ENCODE measurements around the gene TESPA1.

DNA sequence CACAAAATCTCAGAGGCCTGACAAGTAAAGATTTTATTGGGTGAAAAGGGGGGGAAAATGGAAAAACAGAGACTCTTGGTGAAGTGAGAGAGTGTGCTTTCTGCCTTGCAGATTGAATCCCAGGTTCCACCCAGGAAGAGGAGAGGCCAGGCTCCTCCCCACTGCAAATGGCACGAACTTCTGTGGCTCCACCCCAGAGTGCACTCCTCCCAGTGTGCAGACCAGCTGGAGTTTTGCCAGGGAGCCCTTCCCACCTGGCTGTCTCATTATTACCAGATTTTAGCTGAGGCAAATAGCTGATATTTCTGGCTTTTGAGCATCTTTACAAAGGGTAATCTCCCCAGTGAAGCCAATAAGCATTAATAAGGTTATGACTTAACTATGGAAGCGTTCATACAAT lies 51.9 kb downstream of the TESPA1 start:
- TF ChIP-seq, protein P1, sequence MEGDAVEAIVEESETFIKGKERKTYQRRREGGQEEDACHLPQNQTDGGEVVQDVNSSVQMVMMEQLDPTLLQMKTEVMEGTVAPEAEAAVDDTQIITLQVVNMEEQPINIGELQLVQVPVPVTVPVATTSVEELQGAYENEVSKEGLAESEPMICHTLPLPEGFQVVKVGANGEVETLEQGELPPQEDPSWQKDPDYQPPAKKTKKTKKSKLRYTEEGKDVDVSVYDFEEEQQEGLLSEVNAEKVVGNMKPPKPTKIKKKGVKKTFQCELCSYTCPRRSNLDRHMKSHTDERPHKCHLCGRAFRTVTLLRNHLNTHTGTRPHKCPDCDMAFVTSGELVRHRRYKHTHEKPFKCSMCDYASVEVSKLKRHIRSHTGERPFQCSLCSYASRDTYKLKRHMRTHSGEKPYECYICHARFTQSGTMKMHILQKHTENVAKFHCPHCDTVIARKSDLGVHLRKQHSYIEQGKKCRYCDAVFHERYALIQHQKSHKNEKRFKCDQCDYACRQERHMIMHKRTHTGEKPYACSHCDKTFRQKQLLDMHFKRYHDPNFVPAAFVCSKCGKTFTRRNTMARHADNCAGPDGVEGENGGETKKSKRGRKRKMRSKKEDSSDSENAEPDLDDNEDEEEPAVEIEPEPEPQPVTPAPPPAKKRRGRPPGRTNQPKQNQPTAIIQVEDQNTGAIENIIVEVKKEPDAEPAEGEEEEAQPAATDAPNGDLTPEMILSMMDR (conservative IDR thresholded peaks at IDR 0.05 in 1 of 2, IDR thresholded peaks at IDR 0.05 in 1 of 2; ENCODE audit: extremely low read depth in 1 of 2, insufficient read depth in 1 of 2, low read depth in 1 of 2, low read length in 2 of 2) = no peak
- no peak for TF ChIP-seq EZH2 (IDR thresholded peaks at IDR 0.05; ENCODE audit: borderline replicate concordance, low read length)

Data from mammary epithelial cell (primary cell).